ENCODE data around the gene CCDC7.
"Not testable (repeated sequence)": the region's sequence is repeated elsewhere in the genome, so short reads cannot be mapped to it uniquely, and the experiment has no call there.

GRCh38 chr10:32754900-32755299 lies 309.0 kb downstream of the CCDC7 start:
- TF ChIP-seq CTCF (conservative IDR thresholded peaks at IDR 0.05; ENCODE audit: low read length); EZH2phosphoT487 (IDR thresholded peaks at IDR 0.05; ENCODE audit: borderline replicate concordance): not testable (repeated sequence)
